HG03342 (cell line): Measurements from ENCODE around the gene SCN7A.
A peak's percentile ranks its signal among the peaks of the same experiment; 100 is the strongest.
"Not testable (repeated sequence)": the region's sequence is repeated elsewhere in the genome, so short reads cannot be mapped to it uniquely, and the experiment has no call there.

Source experiments
- ATAC-seq: cut with Tn5 transposase; IDR thresholded peaks from one replicate; pipeline ENCODE4 v1.9.1; 2021; ENCODE audit warnings: mild to moderate bottlenecking, moderate library complexity; ENCODE audit not compliant: unreplicated experiment

Gene SCN7A

GRCh38 chr2:166494140-166494624, at the start of gene SCN7A:
Gene SCN7A (minus strand): TSS chr2:166494249. CDS start chr2:166477696, 16,553 bp downstream.
- ATAC-seq, result no peak

DNA sequence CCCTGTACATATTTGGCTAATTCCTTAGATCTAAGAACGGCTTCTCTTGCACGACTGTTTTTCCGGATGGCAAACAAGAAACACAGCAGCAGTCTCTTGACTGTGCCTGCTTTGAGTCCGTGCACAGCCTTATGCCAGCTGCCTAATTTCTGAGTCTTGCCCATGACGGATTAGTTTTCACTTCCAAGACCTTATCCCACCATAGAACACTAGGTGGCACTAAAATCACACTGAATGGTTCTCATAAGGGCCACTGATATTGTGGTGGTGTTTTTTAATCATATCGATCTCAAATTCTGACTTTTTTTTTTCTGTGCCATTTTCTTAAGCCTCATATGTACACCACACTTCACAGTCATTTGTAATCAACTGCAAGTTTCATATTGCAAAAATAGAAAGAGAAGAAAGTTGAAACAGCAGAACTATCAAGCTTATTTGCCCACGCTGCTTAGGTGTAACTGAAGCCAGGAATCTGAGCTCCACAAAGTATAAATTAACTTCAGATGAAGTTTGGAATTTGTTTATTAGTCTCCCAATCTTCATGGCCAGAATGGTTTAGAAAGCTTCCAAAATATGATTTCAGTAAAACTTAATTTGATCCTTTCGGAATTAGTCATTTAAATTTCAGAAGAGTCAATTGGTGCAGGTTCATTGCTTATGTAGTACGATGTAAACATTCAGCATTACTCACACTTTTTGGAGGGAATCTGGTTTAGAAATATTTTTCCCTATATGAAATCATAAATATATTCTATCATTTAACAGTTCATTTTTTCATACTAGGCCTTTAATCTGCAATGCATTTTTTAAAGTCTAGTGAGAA, 45.5 kb upstream of the SCN7A start:
- ATAC-seq, result peak; percentile 99

DNA sequence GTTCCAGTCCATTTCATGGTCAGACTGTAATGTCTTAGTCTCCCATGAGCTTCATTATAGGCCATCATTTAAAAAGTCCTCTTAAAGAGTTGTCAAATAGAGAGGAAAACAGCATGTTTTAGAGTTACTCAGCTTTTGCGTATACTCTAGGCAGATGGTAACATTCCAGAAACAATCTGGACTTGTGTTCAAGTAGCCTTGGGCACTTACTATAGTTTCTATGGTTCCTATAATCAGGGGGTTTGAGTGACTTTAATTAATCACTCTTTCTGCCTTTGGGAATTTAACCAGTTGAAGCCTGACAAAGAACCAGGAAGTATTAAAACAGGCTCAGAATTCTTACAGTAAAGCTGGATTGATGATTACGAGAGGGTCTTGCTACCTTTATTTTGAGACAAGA, 42.1 kb upstream of the SCN7A start:
- ATAC-seq, result no peak

GRCh38 chr2:166521155-166521554, 27.1 kb upstream of the SCN7A start:
- no peak for ATAC-seq

- ATAC-seq, result no peak
Measured at GRCh38 chr2:166520604-166521003, 26.6 kb upstream of the SCN7A start.

- ATAC-seq, result no peak
Measured at GRCh38 chr2:166519391-166519962, 25.4 kb upstream of the SCN7A start.

DNA sequence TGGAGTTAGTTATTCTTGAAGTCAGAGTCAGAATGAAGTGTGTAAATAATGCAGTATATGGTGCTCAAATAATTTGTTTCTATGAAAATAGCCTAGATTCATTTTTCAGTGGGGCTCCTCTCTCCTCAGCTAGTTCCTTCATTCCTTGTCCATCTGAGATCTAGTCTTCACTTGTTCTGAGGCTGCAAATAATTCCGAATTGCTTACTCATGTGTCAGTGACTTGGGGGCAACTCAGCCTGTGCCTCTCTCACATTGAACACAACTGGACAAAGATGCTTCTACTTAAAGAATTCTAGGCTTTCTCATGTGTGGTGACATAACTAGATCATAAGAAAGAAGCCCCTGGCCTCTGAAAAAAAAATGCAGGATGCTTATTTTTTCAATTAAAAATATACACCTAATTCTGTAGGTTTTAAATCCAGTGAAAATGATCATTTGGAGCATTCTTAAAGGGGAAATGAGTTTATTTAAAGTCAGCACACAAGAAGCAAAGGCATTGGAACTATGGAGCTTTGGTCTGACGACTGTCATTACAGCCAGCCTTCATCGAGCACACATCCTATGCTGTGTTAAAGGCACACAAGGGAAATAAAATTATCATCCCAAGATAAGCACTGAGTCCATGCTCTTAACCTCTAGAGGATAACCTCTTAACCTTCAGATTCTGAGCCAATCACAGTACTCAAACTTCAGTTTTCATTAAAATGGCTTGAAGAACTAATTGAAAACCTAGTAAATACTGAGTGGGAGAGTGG, 24.8 kb upstream of the SCN7A start:
- no peak for ATAC-seq

- no peak for ATAC-seq
Measured at GRCh38 chr2:166517533-166518061, 23.5 kb upstream of the SCN7A start.

- ATAC-seq, result no peak
Measured at GRCh38 chr2:166516712-166517303, 22.8 kb upstream of the SCN7A start.

DNA sequence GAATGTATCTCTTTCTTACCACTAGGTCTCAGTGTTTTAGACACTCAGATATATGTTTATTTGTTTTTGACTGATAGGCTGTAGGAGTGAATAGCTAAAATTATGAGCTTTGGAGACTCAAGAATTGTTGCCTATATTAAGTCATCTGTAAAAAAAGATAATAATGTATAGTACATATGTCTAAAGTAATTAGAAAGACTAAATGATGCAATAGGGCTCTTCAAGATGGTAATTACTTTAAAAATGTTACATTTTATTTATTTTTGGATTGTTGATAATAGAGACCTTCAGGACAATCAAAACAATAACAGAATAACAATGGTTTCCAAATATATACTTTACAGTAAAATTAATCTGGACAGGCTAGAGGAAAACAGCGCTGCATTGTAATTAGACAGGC, 19.9 kb upstream of the SCN7A start:
- no peak for ATAC-seq

DNA sequence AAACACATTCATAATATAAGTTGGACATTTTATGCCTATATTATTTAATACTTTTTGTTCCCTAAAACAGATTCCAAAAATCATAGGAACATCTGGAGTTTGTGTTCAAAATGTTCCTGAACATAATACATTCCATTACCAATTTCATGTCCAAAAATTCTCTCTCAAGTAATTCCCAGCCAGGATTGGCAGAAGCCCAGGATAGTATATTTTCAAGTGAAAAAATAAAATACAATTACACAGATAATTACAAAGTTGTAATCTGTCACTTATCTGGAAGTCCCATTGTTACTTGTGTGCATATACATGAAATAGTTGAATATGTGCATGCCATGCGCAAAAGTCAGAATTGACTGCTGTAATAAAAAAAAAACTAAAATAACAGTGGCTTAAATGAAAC, 5.2 kb upstream of the SCN7A start:
- ATAC-seq, result no peak

- ATAC-seq, result no peak
Measured at GRCh38 chr2:166491461-166491860, 2.6 kb downstream of the SCN7A start.

DNA sequence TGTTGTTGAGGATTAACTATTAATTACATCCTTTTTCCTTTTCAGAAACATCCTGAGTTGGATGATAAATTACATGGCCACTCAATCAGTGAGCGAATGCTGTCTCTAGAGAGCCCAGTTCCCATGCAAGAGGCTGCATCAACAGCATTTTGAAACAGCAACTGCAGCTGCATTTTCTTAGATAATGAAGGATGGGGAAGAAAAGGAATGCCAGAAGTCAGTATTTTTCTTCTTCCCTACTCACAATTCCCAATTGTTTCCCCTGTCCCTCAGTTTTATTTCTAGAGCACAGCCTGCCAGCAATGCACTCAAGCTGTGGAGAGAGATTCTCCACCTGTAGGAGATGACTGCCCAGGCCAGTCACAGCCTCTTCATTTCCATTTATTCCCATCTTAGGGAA, 6.9 kb downstream of the SCN7A start:
- no peak for ATAC-seq

DNA sequence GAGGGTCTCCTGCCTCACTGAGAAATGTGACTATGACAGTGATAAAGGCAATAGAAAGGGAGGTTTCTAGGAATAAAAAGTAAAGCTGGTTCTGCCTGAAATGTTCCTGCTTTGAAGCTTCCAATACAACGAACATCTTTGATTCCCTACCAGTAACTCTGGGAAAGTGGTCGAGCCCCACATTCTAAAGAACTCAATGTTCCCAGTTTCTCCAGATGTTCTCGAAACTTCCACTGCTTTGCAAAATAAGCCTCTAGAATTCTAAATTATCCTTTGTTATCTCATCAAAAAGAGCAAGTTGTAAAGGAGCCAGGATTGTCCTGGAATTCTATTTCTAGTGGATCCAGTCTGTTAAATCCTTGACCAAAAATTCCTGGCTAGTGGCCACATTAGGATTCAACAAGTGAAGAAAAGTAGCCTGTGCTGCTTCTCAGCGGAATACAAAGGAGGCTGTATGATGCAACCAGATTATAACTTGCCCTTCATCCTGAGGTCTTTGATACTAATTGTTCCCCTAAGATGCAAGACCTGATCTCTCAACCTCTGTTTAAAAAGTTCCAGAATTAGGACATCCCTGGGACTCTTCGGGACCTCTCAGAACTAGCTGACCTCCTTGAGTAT, 8.4 kb downstream of the SCN7A start:
- ATAC-seq, result no peak

DNA sequence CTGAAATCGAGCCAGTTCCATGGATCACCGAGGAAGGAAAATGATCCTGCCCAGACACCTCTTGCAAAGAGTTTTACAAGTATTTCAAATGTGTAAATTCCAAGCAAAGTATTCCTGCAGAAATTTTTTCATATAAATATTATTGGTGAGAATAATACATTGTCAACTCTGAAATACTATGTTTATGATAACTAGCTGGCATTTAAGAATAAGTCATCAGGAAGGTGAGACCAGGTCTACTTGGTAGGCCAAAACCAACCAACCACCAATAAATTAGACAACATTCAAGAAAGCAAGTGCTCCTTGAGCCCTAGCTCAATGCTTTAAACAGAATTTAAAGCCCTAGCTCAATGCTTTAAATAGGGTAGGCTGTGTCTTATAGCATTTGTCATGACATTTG, 21.7 kb downstream of the SCN7A start:
- ATAC-seq, result no peak

GRCh38 chr2:166468124-166469024, 25.7 kb downstream of the SCN7A start:
- ATAC-seq, result no peak

DNA sequence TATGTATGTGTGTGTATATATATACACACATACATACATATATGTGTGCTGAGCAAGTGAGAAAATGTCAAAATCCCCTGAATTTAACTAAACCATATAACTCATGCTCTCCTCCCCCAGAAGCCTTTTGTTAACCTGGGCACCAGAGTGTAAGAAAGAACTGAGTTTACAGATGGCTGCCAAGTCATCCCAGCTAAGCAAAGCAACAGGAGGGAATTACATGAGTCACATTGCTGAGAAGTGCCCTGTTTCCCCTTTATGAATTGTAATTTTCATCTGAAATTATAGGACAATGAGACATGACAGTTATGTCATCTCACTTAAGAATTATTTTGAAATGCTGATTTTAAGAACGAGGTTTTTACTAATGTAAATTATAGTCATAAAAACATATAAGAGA, 29.9 kb downstream of the SCN7A start:
- no peak for ATAC-seq

DNA sequence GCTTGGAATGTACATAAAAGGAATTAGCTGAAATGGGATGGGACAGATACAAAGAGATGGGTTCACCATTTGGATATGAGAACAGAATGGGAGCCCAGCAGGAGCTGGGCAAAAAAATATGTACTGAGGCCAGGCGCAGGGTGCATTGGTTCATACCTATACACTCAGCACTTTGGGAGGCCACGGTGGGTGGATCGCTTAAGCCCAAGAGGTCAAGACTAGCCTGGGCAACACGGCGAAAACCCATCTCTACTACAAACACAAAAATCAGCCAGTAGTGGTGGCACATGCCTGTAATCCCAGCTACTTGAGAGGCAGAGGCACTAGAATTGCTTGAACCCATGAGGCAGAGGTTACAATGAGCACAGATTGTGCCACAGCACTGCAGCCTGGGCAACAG, 30.4 kb downstream of the SCN7A start:
- no peak for ATAC-seq

DNA sequence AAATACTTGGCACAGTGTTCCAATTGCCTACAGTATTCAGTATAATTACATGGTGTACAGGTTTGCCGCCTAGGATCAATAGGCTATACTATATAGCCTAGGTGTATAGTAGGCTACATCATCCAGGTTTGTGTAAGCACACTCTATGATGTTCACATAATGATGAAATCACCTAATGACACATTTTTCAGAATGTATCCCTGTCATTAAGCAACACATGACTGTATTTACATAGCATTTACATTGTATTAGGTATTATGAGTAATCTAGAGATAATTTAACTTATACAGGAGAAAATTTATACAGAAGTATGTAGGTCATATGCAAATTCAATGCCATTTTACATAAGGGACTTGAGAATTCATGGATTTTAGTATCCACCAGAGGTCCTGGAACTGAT, 35.4 kb downstream of the SCN7A start:
- no peak for ATAC-seq

GRCh38 chr2:166455823-166456222, 38.2 kb downstream of the SCN7A start:
- ATAC-seq, result not testable (repeated sequence)
